Right hindlimb (tissue), 1 donor: Measurements from ENCODE around the gene TXNDC17.
"Not testable (repeated sequence)": the region's sequence is repeated elsewhere in the genome, so short reads cannot be mapped to it uniquely, and the experiment has no call there.

ENCODE experiments used
- DNase-seq: peaks from one replicate; pipeline ENCODE4 v3.0.0-alpha.2; 2018

Gene TXNDC17

DNA sequence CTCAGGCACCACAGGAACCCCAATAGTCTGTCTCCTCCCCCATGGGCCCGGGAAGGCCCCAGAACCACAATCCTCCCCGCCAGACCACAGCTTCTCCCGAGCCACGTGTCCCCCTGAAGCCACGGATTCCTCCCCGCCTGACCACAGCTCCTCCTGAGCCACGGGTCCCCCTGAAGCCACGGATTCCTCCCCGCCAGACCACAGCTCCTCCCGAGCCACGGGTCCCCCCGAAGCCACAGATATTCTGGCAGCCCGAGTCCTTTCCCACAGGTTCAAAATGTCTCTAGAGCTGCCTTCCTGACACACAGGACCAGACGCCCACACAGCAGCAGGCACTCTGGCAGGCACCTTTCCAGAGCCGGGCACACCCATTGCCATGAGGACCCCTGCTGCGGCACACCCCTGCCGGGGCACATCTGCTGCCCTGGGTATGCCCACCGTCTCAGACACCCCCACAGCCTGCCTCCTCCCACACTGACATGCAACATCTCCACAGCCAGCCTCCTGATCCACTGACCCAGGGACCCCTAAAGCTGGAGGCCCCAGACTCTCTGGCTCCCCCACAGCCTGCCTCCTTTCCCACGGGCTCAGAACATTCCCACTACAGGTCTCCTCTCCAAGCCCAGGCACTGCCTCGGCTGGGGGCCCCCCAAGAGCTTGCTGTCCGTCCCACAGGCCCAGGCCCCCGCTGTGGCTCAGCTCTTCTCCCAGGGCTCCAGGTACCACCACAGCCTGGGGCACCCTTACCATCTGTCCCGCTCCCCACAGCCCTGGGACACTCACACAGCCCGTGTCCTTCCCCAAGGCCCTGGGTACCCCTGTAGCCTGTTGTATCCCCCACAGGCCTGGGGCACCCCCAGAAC lies 2.6 kb upstream of the TXNDC17 start:
- DNase-seq, result no peak

DNA sequence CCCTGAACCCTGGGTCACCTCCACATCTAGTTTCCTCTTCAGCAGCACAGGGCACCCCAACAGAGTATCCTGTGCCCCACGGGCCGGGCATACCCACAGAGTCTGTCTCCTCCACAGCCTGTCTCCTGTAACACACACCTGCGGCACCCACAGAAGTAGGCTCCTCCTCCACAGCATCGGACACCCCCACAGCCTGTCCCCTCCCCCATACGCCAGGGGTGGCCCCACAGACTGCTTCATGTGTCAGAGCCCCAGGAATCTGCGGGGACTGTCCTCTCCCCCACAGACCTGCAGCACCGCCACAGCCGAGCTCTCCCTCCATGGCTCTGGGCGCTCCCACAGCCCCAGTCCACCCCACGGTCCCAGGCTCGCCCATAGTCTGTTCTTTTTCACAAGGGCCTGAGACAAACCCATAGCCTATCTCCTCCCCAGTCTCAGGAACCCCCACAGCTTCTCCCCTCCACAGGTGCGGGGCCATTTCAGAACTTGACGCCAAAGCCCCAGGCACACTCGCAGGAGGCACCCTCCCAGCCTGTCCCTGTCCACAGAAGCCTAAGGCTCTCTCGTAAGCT lies 1.8 kb upstream of the TXNDC17 start:
- no peak for DNase-seq

DNA sequence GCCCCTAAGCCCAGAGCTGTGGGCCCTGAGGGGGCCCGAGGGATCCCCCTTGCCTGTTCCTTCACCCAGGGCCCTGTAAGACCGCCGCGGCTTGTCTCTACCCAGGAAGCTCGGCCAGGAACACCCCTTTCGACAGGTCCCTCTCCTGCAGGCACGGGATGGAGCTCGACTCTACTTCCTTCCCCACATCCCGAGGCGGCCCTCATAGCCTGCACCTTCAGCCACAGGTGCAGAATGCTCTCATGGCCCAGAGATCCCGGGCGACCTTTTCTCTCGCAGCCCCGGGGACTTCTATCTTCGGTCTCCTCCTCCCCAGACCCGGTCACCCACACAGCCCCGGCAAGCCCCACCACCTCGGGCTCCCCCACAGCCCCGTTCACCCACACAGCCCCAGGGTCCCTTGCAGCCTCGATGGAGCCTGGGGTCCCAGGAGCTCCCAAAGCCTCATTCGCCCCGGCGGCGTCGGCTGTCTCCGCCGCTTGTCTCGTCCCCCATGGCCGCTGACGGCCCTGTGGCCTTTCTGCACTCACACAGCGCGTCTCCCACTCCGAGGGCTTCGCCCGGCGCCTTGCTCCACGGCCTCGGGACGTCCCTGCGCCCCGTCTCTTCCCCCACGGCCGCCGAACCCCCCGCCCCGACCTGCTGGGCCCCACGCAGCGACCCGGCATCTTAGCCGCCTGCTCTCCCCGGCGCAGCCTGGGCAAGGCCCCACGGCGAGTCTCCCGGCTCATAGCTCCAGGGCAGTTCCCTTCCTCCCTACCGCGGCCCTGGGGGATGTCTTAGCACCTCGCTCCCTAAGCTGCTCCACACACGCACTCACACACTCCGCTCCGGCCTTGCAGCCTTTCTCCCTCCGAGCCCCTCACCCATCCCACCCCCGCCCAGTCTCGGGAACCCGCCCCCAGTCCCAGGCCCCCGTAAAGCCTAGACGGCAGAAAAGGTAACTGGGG lies 999 bp upstream of the TXNDC17 start:
- DNase-seq, result no peak

DNA sequence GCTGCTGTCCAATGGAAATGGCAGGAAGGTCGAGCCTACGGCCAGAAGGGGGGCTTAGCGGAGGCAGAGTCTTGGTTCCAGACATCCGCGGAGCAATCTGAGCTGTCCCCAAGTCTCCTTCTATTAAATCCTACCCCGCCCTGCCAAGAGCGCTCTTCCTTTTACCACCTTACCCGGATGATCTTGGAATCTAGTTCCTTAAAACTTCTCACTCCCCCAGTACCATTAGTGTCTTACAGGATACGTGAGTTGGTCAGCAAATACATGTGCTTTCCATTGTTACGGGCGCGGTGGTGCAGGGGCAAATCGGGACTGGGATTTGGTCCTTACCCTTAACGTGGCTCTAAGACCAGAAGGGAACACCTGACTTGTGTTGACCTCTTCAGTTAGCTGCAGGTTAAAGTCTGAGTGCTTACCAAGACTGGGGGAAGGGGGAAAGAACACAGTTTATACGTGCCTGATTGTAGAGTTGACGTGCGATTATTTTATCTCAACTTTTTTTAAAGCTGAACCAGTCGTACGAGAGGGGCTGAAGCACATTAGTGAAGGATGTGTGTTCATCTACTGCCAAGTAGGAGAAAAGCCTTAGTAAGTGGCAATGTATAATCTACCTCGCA lies 495 bp downstream of the TXNDC17 start:
- no peak for DNase-seq

DNA sequence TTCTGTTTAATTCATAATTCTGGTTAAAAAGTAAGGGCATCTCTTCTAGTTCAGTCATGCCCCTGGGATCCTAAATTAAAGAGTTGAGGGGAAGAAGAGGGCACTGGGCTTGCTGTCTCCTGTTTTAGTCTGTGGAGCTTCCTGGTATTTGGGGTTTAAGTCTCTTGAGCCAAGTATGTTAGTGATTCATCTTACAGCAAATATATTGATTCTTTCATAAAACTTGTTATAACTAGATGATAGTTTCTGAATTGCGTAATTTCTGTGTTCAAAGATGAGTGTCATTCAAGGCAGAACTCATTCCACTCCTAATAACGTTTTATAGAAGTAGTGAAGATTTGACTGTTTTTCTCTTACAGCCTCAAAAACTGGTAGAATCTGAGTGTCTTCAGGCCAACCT lies 1.7 kb downstream of the TXNDC17 start:
- DNase-seq, result no peak

DNA sequence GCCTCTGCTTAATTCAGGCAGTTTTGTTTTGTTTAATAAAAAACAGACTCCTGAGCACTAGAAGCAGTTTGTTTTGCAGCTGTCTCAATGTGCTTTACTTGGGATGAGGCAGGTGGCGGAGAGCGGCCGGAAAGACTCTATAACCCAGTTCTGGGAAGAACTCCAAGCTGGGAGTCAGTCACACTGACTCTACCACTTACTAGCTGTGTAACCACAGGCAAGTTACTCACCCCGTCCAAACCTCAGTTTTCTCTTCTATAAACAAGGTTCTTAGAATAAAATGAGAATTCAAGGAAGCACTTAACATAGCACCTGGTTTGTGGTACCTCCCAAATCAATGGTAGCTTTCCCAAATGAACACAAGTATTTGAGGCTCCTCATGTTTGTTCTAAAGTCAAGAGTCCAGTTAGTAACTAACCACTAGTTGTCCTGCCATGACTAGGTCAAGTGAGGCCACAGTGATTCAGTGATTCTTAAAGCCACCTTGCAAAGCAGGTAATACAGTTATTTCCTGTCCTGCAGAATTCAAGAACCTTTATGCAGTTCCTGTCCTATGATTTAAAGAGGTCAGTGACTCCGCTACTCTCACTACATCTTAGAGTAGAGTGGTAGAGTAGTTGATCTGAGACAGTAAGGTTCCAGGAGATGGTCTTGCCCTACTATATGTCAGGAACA lies 2.7 kb downstream of the TXNDC17 start:
- DNase-seq, result no peak

DNA sequence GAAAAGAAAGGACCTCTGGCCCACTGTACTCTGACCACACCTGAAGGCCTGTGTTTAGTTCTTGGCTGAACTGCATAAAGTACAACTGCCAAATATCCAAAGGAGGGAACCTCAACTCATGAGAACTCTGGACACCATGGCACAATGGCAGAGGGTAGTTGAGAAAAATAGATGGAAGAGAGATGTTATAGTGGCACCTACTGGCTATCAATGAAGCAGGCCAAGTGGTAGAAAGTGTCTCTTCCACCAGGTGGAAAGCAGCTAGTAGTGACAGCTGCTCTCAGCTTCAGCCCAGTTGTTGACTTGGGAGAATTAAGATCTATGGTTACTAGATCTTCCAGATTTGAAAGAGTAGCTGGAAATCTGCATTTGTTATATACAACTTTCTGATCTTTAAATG lies 7.3 kb downstream of the TXNDC17 start:
- DNase-seq, result no peak

DNA sequence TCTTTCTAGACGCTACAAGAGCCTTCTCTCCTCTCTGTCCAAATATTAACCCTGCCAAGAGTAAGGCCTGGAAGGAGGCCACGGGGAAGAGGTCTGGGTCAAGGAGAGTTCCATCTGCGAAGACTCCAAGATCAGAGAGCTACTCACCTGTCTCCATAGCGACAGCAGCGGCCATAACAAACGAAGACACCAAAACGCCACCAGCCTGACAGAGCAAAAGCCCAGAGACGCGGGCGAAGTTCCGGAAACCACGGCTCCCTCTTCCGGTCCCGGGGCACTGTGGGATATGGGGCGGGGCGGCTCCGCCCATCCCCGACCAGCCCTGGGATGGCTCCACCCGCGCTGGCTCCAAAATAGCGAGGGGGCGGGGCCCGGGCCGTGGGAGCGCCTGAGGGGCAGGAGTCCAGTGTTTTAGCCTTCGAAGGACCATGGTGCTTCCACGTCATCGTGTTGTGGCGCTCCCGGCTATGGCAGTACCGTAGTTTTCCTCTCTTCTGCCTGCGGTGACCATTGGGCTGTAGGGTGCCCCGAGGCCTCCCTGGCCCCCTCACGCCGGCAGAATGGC lies 10.6 kb downstream of the TXNDC17 start, which contains the start of the genes C17orf100 and MED31:
Gene C17orf100 (plus strand): TSS at position 409 of the 565 bp plus-strand sequence. CDS start 152 bp downstream, at position 561.
Gene MED31 (minus strand): TSS at position 252 of the 565 bp plus-strand sequence. CDS start 77 bp downstream, at position 175.
- DNase-seq, result peak; percentile 97

DNA sequence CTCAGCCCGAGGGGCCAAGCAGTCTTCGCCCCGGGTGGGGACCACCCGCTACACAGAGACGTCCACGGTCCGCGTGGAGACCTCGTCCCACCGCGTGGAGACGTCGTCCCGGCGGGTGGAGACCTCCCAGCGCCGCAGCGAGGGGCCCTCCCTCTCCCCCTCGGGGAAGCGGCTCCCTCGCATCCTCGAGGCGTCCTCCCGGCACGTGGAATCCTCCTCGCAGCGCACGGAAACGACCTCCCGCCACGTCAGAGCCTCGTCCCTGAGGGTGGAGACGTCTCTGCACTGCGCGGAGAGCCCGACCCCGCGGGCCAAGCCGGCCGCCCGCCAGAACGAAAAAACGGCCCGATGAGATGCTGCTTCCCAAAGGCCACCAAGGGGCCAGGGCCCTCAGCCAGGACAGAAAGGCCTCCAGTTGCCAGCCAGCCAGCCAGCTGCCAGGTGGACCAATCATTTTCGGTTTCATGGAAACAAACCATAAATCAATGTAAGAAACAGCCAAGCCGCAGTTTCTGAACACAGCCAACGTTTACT lies 11.1 kb downstream of the TXNDC17 start:
- DNase-seq, result peak; percentile 79

DNA sequence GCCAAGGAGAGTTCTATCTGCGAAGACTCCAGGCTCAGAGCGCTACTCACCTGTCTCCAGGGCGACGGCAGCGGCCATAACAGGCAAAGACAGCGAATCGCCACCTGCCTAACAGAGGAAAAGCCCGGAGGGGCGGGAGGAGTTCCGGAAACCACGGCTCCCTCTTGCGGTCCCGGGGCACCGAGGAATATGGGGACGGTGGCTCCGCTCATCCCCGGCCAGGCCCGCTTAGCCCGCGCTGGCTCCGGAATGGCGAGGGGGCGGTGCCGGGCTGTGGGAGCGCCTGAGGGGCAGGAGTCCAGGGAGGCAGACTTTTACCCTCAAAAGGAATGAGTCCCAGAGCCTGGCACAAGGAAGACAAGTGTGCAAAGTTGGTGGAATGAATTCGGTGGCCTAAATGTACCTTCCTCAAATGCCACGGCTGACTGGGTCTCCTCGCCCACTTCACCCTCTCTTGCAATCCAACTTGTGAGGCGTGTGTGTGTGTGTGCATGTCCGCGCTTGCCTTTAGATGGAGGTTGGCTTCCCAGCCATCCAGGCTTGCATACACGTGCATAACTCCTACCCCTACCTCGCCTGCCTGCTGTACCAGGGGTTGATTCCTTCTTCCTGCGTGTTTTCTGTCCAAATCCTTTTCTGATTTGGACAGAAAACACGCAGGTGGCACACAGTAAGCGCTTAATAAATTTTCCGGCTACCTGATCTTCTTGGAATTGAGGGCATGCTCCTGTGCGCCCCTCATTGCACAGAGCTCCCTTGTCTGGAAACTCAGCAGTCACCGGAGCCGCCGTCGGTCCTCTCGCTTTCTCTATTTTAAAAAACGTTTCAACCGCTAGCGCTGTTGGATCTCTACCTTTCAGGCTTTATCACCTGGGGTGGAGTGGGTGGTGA lies 14.2 kb downstream of the TXNDC17 start:
- DNase-seq, result peak; percentile 46

DNA sequence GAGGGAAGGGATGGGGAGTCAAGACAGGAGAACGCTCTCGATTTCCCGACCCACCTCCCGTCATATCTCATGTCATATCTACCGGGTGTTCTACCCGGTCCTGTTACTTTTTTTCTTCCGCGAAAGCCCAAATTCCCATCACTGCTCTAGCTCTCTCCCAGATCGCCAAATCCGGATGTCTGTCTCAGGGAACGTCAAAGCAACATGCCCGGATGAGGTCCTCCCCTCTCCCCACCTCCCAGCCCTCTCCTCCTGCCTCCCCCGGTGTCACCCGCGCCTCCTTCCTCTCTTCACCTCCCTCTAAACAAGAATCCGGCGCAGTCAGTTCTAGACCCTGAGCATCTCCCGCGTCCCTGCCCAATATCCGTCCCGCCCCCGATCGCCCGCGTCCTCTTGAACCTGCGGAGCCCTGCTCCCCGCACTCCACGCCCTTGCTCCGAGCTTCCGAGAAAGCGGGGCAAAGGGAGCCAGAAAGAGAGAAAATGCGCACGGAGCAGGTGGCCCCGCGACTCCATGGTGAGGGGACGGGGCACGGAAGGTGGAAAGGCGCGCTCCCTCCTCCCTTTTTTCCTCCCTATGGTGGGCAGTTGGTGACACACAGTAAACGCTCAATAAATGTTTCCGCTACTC lies 15.0 kb downstream of the TXNDC17 start:
- DNase-seq, result not testable (repeated sequence)

DNA sequence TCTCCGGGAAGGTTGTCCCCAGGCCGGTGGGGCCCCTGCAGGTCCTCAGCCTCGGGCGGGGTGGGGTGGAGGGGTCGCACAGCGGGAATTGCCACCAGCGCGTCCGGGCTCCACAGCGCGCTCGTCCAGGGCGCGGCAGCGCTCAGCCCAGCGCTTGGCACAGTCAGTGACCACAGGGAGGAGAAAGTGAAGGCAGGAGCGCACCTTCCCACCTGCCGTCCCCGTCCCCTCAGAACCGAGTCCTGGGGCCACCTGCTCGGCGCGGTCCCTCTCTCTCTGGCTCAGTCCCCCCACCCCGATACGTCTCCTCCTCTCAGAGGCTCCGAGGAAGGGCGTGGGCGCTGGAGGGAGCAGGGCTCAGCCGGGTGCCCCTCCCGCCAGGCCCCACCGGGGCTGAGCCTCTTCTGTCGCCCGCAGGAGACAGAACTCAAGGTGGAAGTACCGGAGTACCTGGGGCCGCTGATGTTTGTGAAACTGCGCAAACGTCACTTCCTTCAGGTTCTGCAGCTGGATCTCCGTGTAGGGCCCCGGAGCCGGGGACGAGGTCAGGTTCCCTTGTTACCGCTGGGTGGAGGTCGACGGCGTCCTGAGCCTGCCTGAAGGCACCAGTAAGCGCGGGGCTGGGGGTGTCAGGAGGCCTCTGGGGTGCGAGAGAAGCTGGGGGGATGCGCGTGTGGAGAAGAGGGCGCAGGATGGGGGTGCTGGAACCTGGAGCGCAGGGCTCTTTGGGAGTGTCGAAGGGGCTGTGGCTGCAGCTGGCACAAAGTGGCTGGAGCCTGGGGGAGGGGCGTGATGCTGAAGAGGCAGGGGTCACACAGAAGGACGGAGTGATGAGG lies 16.2 kb downstream of the TXNDC17 start:
- not testable (repeated sequence) for DNase-seq

DNA sequence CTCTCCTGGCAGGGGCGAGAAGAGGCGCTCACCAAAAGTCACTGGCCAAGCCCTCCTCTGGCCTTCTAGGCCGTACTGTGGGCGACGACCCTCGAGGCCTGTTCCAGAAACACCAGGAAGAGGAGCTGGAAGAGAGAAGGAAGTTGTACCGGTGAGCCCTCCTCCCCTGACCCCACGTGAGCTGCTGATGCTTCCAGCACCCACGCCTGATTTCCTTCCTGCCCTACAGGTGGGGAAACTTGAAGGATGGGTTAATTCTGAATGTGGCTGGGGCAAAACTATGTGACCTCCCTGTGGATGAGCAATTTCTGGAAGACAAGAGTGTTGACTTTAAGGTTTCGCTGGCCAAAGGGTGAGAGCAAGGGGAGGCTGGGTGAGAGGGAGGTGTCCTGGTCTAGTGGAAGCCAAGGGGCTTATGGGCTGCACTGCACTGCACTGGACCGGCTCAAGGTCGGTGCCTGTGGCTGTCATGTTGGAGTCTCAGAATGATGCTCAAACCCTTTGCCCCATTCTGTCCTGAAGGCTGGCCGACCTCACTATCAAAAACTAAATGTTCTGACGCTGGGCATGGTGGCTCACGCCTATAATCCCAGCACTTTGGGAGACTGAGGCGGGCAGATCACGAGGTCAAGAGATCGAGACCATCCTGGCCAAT lies 16.9 kb downstream of the TXNDC17 start:
- DNase-seq, result no peak

DNA sequence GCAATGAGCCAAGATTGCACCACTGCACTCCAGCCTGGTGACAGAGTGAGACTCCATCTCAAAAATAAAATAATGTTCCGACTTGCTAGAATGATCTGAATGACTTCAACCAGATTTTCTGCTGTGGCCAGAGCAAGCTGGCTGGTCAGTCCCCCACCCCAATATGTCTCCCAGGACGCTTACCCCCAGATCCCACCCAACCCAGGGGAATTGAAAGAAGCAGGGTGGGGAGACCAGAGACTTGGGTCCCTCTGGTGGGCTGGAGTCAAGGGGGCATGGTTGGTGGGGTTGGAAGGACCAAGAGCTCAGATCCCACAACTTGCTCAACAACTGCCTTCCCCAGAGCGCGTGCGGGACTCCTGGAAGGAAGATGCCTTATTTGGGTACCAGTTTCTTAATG lies 17.6 kb downstream of the TXNDC17 start:
- not testable (repeated sequence) for DNase-seq

DNA sequence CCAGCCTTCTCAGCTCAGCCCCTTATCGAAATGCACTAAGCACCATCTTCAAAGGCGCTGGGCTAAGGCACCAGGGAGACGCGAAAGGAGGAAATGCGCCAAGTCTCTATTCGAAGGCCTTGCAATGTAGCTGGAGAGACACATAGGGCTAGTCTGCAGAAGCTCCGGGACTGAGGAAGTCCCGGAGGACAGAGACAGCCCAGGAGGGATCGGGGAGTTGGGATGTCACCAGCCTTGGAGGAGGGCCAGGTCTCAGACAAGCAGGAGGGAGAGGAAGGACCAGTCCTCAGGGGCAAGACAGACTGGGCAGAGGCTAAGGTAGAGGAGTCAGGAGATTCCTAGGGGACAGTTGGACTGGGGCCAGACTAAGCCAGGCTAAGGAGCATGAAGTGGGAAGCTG lies 19.2 kb downstream of the TXNDC17 start:
- DNase-seq, result no peak

DNA sequence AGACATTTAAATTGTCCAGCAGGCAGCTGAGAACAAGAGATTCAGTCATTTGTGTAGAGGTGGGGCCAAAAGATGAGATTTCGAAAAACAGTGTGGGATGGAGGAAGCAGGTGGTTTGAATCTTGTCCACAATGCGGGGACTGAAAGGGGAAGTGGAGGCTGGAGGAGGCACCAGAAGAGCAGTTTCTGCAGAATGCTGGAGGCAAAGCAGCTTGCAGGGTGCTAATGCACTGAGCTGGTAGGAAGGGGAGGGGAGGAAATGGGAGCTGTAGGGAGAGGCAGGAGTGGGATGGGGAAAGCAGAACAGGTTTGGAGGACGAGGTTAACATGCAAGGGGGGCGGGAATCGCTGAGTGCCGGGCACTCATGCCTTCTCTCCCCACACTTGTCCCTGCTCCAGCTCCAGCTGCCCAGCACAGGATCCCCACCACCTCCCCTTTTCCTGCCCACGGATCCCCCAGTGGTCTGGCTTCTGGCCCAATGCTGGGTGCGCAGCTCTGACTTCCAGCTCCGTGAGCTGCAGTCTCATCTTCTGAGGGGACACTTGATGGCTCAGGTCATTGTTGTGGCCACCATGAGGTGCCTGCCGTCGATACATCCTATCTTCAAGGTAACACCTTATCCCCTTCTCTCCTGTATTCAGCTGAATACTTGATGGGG lies 20.1 kb downstream of the TXNDC17 start:
- no peak for DNase-seq

DNA sequence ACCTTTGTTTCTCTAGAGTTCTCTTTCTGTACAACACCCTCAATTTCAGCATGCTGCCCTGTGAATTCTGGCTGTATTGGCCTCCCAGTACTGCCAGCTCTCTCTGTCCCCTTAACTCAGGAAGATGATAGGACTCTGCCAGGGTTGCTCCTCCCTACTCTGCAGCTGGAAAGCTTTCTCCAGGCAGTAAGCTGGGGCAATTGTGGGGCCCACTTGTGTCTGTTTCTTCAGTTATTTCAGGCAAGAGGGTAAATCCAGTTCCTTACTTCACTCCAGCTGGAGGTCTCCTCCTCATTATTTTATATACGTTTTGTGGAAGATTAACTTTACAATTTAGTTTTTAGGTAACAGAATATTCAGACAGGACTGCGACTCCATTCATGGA lies 20.6 kb downstream of the TXNDC17 start:
- no peak for DNase-seq

DNA sequence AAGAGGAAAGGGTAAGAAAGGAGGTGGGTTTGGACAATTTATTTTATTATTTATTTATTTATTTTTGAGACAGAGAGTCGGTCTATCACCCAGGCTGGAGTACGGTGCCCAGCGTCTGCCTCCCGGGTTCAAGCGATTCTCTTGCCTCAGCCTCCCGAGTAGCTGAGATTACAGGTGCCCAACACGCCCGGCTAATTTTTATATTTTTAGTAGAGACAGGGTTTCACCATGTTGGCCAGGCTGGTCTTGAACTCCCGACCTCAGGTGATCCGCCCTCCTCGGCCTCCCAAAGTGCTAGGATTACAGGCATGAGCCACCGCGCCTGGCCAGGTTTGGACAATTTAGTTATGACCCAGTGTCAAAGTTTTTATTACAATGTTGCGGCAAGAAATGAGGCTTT lies 22.3 kb downstream of the TXNDC17 start:
- DNase-seq, result not testable (repeated sequence)
